DOHH2 (cell line): ENCODE results near the gene SLC16A3.

Experiments
- CTCF ChIP-seq: fragments of 200-600 bp; sonication (generic); IDR thresholded peaks from one replicate; pipeline ENCODE4 v1.5.1; 2014; ENCODE audit warnings: antibody characterized with exemption, mild to moderate bottlenecking, low read depth, low read length; ENCODE audit not compliant: poor library complexity, severe bottlenecking
- EZH2phosphoT487 ChIP-seq: fragments of 200-600 bp; sonication (generic); IDR thresholded peaks from 2 replicates; pipeline ENCODE4 v1.6.1; 2017; ENCODE audit warnings: borderline replicate concordance, mild to moderate bottlenecking, antibody characterized with exemption, low read length, moderate library complexity, mixed read lengths

- TF ChIP-seq CTCF, result no peak
- TF ChIP-seq EZH2phosphoT487, result no peak
Measured at GRCh38 chr17:82241183-82241925, 12.5 kb downstream of the SLC16A3 start.
